Ammon's horn (tissue), 1 donor: ENCODE measurements around the gene CDCP2.

ENCODE experiments used
- DNase-seq: peaks from one replicate; pipeline ENCODE4 v3.0.0-alpha.2; 2016; ENCODE audit warnings: low spot score

The CDCP2 gene

DNA sequence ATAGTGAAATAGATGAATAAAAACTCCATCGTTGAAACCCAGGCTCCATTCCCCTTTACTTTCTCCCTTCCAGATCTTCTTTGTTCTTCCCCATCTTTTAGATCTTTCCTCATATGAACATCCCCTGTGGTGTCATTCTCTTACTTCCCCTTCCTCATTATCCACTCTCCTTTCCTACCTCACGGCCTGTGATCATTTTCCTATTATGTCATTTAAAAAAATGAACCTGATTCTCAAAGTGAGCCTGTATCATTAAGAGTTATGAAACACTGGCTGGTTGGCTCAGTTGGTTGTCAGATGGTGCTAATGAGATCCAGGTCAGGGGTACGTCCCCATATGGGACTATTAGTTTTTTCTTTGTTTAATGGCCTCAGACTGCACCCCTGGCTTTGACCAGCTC is 61.1 kb downstream of the CDCP2 start:
- no peak for DNase-seq

GRCh38 chr1:54088385-54088784 is 64.4 kb downstream of the CDCP2 start:
- DNase-seq: no peak

GRCh38 chr1:54086754-54087153 is 66.0 kb downstream of the CDCP2 start:
- DNase-seq: no peak

- DNase-seq: no peak
These were observed 68.0 kb downstream of the CDCP2 start for GRCh38 chr1:54084794-54085193.
